Erythroblast (primary cell): Measurements from ENCODE around the gene REEP3.

Experiments used
- GATA1 ChIP-seq: IDR thresholded peaks from 2 replicates; pipeline ENCODE4 v1.6.1; 2011; ENCODE audit warnings: low read depth, mild to moderate bottlenecking, control low read depth, low read length, moderate library complexity
- POLR2A ChIP-seq: IDR thresholded peaks from 2 replicates; pipeline ENCODE4 v1.6.1; 2011; ENCODE audit warnings: mild to moderate bottlenecking, low read length

- TF ChIP-seq POLR2A (no peak), GATA1 (no peak)
These were observed 15.5 kb downstream of the REEP3 start for GRCh38 chr10:63536698-63537097.
